Liver (tissue), 9 donors: ENCODE measurements around the gene OR4Q3. TPM values are rescaled to one million over a fixed set of nuclear protein-coding genes. Genes with fewer than 3 reads are reported as not detected.
"Not testable (repeated sequence)": the region's sequence is repeated elsewhere in the genome, so short reads cannot be mapped to it uniquely, and the experiment has no call there.

Experiments used
- DNase-seq: peaks from one replicate; pipeline ENCODE4 v3.0.0-alpha.2; 2017; ENCODE audit warnings: low spot score
- H3K27ac ChIP-seq, 2 donors: one replicate each; pipeline ENCODE4 v1.7.0; 2013; ENCODE audit warnings: inconsistent platforms in 2 of 2, low read length in 2 of 2, control low read depth in 1 of 2, low read depth in 1 of 2, mild to moderate bottlenecking in 1 of 2
- H3K27me3 ChIP-seq, 4 donors: one replicate each; pipeline versions ENCODE4 v1.6.1 to v1.7.0; 2013; ENCODE audit warnings: low read length in 3 of 4, inconsistent platforms in 1 of 4, mild to moderate bottlenecking in 1 of 4, moderate library complexity in 1 of 4; ENCODE audit not compliant: control insufficient read depth in 4 of 4, insufficient read depth in 4 of 4
- H3K36me3 ChIP-seq, 4 donors: one replicate each; pipeline versions ENCODE4 v1.6.1 to v1.7.0; 2013; ENCODE audit warnings: low read length in 3 of 4, mild to moderate bottlenecking in 3 of 4, low read depth in 1 of 4, moderate library complexity in 1 of 4; ENCODE audit not compliant: control insufficient read depth in 4 of 4, insufficient read depth in 3 of 4
- H3K4me1 ChIP-seq, 4 donors: one replicate each; pipeline versions ENCODE4 v1.6.1 to v1.7.0; 2013; ENCODE audit warnings: low read length in 3 of 4, mild to moderate bottlenecking in 3 of 4, moderate library complexity in 1 of 4; ENCODE audit not compliant: control insufficient read depth in 4 of 4, insufficient read depth in 4 of 4
- H3K4me3 ChIP-seq, 3 donors: one replicate each; pipeline versions ENCODE4 v1.6.1 to v1.7.0; 2013; ENCODE audit warnings: low read length in 3 of 3, control low read depth in 1 of 3, low read depth in 1 of 3, mild to moderate bottlenecking in 1 of 3
- H3K9ac ChIP-seq, 2 donors: one replicate each; pipeline ENCODE4 v1.7.0; 2013; ENCODE audit warnings: low read length in 2 of 2, mild to moderate bottlenecking in 2 of 2, moderate library complexity in 2 of 2, control low read depth in 1 of 2, low read depth in 1 of 2
- H3K9me3 ChIP-seq, 4 donors: one replicate each; pipeline versions ENCODE4 v1.6.1 to v1.7.0; 2013; ENCODE audit warnings: low read length in 3 of 4; ENCODE audit not compliant: control insufficient read depth in 4 of 4
- ATF3 ChIP-seq: IDR thresholded peaks from 2 replicates; pipeline ENCODE4 v1.6.1; 2016; ENCODE audit warnings: antibody characterized with exemption
- EGR1 ChIP-seq, 2 donors: IDR thresholded peaks; 2 replicates each; pipeline ENCODE4 v1.6.1; 2016 to 2018; ENCODE audit warnings: antibody characterized with exemption in 2 of 2, low read depth in 2 of 2
- FOXA1 ChIP-seq: IDR thresholded peaks from 2 replicates; pipeline ENCODE4 v1.6.1; 2016; ENCODE audit warnings: antibody characterized with exemption
- FOXA2 ChIP-seq: IDR thresholded peaks from 2 replicates; pipeline ENCODE4 v1.6.1; 2016; ENCODE audit warnings: antibody characterized with exemption
- HNF4A ChIP-seq, 2 donors: conservative IDR thresholded peaks; 2 replicates each; pipeline ENCODE4 v1.6.1; 2016; ENCODE audit warnings: antibody characterized with exemption in 2 of 2, mild to moderate bottlenecking in 2 of 2
- JUND ChIP-seq, 2 donors: IDR thresholded peaks; 2 replicates each; pipeline ENCODE4 v1.6.1; 2016; ENCODE audit warnings: antibody characterized with exemption in 2 of 2
- MAX ChIP-seq: IDR thresholded peaks from 2 replicates; pipeline ENCODE4 v1.6.1; 2016; ENCODE audit warnings: antibody characterized with exemption
- NR2F2 ChIP-seq: IDR thresholded peaks from 2 replicates; pipeline ENCODE4 v1.6.1; 2016; ENCODE audit warnings: antibody characterized with exemption
- RAD21 ChIP-seq, 2 donors: IDR thresholded peaks; 2 replicates each; pipeline ENCODE4 v1.6.1; 2016; ENCODE audit warnings: antibody characterized with exemption in 2 of 2, mild to moderate bottlenecking in 2 of 2
- REST ChIP-seq: IDR thresholded peaks from 2 replicates; pipeline ENCODE4 v1.6.1; 2016; ENCODE audit warnings: antibody characterized with exemption, mild to moderate bottlenecking
- RXRA ChIP-seq, 2 donors: IDR thresholded peaks; 2 replicates each; pipeline ENCODE4 v1.6.1; 2017 to 2018; ENCODE audit warnings: antibody characterized with exemption in 2 of 2, mild to moderate bottlenecking in 1 of 2
- SP1 ChIP-seq: IDR thresholded peaks from 2 replicates; pipeline ENCODE4 v1.6.1; 2018; ENCODE audit warnings: antibody characterized with exemption, mild to moderate bottlenecking
- YY1 ChIP-seq: IDR thresholded peaks from 2 replicates; pipeline ENCODE4 v1.6.1; 2016; ENCODE audit warnings: antibody characterized with exemption, mild to moderate bottlenecking
- WGBS: extraction: QIAGEN DNeasy Blood & Tissue Kit; methylation state at CpG from one replicate; pipeline ENCODE4 v1.1.7; 2013; 5-methylcytosine and 5-hydroxymethylcytosine counted together
- polyA plus RNA-seq, 2 donors: library from polyadenylated mRNA; stranded (reverse) in 1 of 2; unstranded in 1 of 2; fragments of 200-250 nt in 1 of 2; fragments of >200 nt in 1 of 2; fragmentation: Nextera tagmentation in 1 of 2; extraction: Ambion mirVana in 1 of 2; gene quantifications; one replicate each; pipeline versions ENCODE4 v1.2.1 to v1.2.3, GENCODE V29; 2013 to 2015
- total RNA-seq, 2 donors: library from RNA; depleted of rRNA; stranded (reverse); fragments of >200 nt; gene quantifications; one replicate each; pipeline ENCODE4 v1.2.3, GENCODE V29; 2014
- TF ChIP-seq, protein P1 (sequence below): IDR thresholded peaks from 2 replicates; pipeline ENCODE4 v1.6.1; 2016; ENCODE audit warnings: antibody characterized with exemption
- donor health status: healthy.
- donor health status: healthy.
- donor health status: healthy.
- donor health status: healthy.
- donor health status: healthy.

Gene OR4Q3
- total and polyA plus RNA-seq, 4 donors = not detected

- TF ChIP-seq FOXA1 (no peak), RAD21 (IDR thresholded peaks at IDR 0.05) (no peak), HNF4A (conservative IDR thresholded peaks at IDR 0.05) (no peak), MAX (no peak), ATF3 (no peak), YY1 (no peak), EGR1 (IDR thresholded peaks at IDR 0.05; ENCODE audit: low read depth in 2 of 2) (no peak), RXRA (IDR thresholded peaks at IDR 0.05) (no peak)
Measured at GRCh38 chr14:19754172-19754571, 10.8 kb downstream of the OR4Q3 start (continued).

- 42% methylated on average over 3 of the region's 3 CpGs for WGBS
Measured at GRCh38 chr14:19771491-19771890, 28.1 kb downstream of the OR4Q3 start.

GRCh38 chr14:19771895-19772430, 28.6 kb downstream of the OR4Q3 start:
- no peaks in the 10 kb centered on the region for H3K36me3 ChIP-seq
- H3K27me3 ChIP-seq = no peaks in the 10 kb centered on the region
- WGBS = 87% methylated on average over 1 of the region's 1 CpG
- peaks cover 0 to 3% (median 0%) of the 10 kb centered on the region in 4 donors for H3K9me3 ChIP-seq
- H3K9ac ChIP-seq = no peak overlapping the region
- H3K27ac ChIP-seq = no peak overlapping the region
- DNase-seq = no peak
- TF ChIP-seq MAX (no peak), EGR1 (IDR thresholded peaks at IDR 0.05; ENCODE audit: low read depth in 2 of 2) (no peak), FOXA2 (no peak), REST (no peak), RAD21 (IDR thresholded peaks at IDR 0.05) (no peak), NR2F2 (no peak), SP1 (no peak), RXRA (IDR thresholded peaks at IDR 0.05) (no peak), JUND (IDR thresholded peaks at IDR 0.05) (no peak), HNF4A (conservative IDR thresholded peaks at IDR 0.05) (no peak), ATF3 (no peak)
- TF ChIP-seq, protein P1, sequence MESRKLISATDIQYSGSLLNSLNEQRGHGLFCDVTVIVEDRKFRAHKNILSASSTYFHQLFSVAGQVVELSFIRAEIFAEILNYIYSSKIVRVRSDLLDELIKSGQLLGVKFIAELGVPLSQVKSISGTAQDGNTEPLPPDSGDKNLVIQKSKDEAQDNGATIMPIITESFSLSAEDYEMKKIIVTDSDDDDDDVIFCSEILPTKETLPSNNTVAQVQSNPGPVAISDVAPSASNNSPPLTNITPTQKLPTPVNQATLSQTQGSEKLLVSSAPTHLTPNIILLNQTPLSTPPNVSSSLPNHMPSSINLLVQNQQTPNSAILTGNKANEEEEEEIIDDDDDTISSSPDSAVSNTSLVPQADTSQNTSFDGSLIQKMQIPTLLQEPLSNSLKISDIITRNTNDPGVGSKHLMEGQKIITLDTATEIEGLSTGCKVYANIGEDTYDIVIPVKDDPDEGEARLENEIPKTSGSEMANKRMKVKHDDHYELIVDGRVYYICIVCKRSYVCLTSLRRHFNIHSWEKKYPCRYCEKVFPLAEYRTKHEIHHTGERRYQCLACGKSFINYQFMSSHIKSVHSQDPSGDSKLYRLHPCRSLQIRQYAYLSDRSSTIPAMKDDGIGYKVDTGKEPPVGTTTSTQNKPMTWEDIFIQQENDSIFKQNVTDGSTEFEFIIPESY = no peak
- no peak overlapping the region for H3K4me3 ChIP-seq
- H3K4me1 ChIP-seq = no peaks in the 10 kb centered on the region

More at GRCh38 chr14:19771491-19771890, 28.1 kb downstream of the OR4Q3 start:
- not testable (repeated sequence) for DNase-seq, H3K4me1 ChIP-seq, H3K4me3 ChIP-seq, H3K36me3 ChIP-seq, H3K9me3 ChIP-seq, H3K9ac ChIP-seq, H3K27me3 ChIP-seq, H3K27ac ChIP-seq

- 38% methylated on average over 2 of the region's 2 CpGs for WGBS
- not testable (repeated sequence) for H3K4me3 ChIP-seq, H3K4me1 ChIP-seq, H3K9ac ChIP-seq, H3K36me3 ChIP-seq, H3K27ac ChIP-seq, DNase-seq, H3K9me3 ChIP-seq, H3K27me3 ChIP-seq
Measured at GRCh38 chr14:19772454-19772853, 29.1 kb downstream of the OR4Q3 start.

DNA sequence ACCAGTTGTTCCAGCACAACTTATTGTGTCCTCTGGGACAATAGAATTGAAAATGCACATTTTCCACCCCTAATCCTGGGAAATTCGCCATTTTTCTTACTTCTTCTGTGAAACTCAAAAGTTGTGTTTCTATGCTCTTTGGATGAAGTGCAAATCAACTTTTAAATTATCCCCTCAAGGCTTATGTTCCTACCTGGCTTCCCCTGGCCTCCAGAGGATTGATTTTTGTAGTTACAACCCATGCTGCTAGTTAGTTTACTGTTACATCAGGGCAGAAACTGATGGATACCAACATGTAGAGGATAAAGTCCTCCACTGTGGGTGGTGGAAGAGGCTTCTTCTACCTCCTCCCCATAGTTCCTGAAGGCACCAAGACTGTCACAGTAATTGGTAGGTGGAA, 29.8 kb downstream of the OR4Q3 start, which contains the start of gene OR4M1:
Gene OR4M1, plus strand, starts transcription at position 301 of the 400 bp plus-strand sequence. CDS start 6,819 bp downstream, outside the sequence.
- not testable (repeated sequence) for H3K27ac ChIP-seq, H3K36me3 ChIP-seq, H3K9ac ChIP-seq, DNase-seq, H3K4me3 ChIP-seq, H3K27me3 ChIP-seq, H3K4me1 ChIP-seq, H3K9me3 ChIP-seq
- WGBS = 17% methylated on average over 1 of the region's 1 CpG
